Renal cortex interstitium (tissue), 11 donors: ENCODE results near the gene RBM15. TPM values are rescaled to one million over a fixed set of nuclear protein-coding genes. Genes with fewer than 3 reads are reported as not detected.

Source experiments
- DNase-seq, 11 donors: peaks; one replicate each; pipeline ENCODE4 v3.0.0-alpha.2; 2013; ENCODE audit warnings: low read depth in 9 of 11, low spot score in 4 of 11; ENCODE audit errors: extremely low read depth in 1 of 11
- polyA plus RNA-seq, 3 donors: library from polyadenylated mRNA; unstranded; fragments of 120-200 nt; gene quantifications; one replicate each; pipeline ENCODE4 v1.2.1, GENCODE V29; 2013; ENCODE audit not compliant: insufficient read length in 3 of 3

RBM15 gene
- polyA plus RNA-seq, 3 donors, result 11.6 to 14.7 (median 11.9) TPM

DNA sequence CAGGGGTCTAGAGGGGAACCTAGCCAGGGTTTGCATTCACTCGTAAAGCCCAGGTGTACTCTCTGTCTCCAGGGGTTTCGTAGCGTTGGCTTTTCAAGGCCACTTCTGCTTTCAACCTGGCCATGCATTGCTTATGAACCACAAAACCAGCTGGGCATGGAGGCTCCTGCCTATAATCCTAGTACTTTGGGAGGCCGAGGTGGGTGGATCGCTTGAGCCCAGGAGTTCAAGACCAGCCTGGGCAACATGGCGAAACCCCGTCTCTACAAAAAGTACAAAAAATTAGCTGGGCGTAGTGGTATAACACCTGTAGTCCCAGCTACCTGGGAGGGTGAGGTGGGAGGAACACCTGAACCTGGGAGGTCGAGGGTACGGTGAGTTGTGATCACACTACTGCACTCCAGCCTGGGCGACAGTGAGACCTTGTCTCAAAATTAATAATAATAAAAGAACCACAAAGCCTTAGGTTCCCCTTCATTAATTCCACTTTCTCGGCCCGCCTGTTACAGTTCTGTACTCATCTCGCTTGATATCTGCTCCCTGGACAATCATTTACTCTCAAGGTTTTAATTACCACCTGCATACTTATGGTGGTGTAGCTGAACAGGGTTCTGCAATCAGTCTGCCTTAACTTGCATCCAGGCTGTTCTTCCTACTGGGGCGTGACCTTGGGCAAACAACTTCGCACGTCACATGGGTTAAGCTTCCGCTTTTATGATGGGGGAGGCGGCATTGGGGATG, 45.6 kb downstream of the RBM15 start:
- no peak for DNase-seq

- no peak for DNase-seq
Measured at GRCh38 chr1:110385369-110385768, 46.2 kb downstream of the RBM15 start.

DNA sequence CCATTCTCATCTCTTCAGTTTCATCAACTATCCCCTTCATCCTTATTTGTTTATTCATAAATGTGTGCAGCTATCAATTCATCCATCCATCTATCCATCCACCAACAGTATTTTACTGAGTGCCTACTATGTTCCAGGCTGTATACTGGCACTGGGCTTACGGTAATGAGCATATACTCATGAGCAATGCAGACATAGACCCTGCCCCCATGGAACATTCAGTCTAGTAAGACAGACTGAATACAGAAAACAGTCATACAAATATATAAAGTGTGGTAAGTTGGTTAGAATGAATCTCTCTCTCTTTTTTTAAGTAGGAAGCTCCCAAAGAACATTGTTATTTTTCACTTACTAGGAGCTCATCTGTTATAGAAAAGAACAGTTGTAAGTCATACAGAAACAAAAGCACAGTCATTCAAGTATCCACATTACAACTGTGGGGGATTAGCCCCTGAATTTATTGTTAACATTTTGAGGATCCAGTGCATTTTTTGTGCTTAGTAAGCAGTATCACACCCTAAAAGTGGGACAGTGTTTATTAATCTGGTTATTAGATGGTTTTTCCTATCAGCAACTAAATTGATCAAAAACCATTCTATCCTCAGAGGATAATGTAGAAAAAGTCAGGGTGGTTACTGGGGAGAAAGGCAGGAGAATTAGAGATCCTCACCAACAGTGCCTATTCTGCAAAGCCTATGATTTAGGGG, 48.0 kb downstream of the RBM15 start:
- DNase-seq, result no peak

DNA sequence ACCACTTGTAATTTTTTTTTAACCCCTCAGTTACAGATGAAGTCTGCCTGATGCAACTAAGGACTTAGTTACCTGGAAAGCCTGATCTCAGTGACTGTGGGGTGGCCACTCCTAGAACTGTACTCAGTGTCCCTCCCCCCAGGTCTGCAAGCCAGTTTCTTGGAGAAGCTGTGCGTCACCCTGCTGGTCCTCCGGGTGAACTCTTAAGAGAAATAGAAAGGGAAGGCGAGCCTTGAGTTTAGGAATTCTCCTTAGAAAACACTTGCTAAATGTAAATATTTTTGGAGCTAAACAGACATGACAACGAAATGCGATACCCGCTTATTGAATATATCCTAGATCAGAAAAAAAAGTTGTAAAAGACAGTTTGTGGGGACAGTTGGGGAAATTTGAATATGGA, 50.9 kb downstream of the RBM15 start:
- no peak for DNase-seq

GRCh38 chr1:110390692-110391245, 51.6 kb downstream of the RBM15 start, which contains the start of gene SLC16A4:
Gene SLC16A4, minus strand, starts transcription at chr1:110391026. Its CDS starts 1,703 bp downstream, at chr1:110389323.
- peak in 3 of 11 donors; percentile 9 to 46 (median 38) for DNase-seq

DNA sequence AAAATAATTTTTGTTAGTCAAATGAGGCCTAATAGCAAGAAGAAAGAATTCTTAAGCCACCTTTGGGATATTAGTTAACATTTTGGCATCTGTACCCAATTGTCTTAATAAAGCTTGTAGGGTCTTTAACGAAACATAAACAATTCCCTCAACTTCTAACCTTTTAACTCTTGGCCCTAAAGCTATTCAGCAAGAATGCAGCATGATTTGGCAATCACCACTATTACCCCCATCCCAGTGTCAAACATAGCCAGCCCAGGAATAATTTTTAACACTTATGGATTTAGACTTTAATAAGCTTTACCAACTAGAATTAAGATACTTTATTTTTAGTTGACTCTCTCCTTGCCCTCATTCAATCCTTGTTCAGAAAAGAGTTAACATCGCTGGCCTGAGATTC, 54.1 kb downstream of the RBM15 start:
- DNase-seq, result no peak

- peak in 1 of 11 donors; percentile 63 for DNase-seq
Measured at GRCh38 chr1:110393691-110394492, 54.7 kb downstream of the RBM15 start.

DNA sequence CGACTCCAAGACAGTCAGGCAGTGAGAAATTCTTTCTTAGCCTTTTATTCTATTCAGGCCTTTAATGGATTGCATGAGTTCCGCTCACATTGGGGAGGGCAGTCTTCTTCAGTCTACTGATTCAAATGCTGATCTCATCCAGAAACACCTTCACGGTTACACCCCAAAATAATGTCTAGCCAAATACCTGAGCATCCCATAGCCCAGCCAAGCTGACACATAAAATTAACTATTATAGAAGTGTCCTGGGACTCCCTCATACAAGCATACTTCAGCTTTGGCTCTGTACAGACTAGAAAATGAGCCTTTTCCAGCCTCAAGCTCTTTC, 55.3 kb downstream of the RBM15 start:
- DNase-seq, result no peak

Other genes starting within 250 kb of the RBM15 start
- not detected for gene UBL4B, start 226.9 kb upstream of the RBM15 start, polyA plus RNA-seq
- gene SLC6A17, start 188.9 kb upstream of the RBM15 start, polyA plus RNA-seq, result 1 to 10 TPM in 1 of 3 donors, under 1 TPM in 2; 0.76 to 1.1 (median 0.85) TPM
- gene KCNC4, start 129.1 kb upstream of the RBM15 start, polyA plus RNA-seq, result 1 to 10 TPM; 4.7 to 7.5 (median 4.7) TPM
- 100 to 1,000 TPM in 2 of 3 donors, 10 to 100 TPM in 1; 84.4 to 115 (median 113) TPM for gene SLC16A4, start 51.6 kb downstream of the RBM15 start, polyA plus RNA-seq
- 100 to 1,000 TPM; 275 to 288 (median 277) TPM for gene LAMTOR5, start 68.3 kb downstream of the RBM15 start, polyA plus RNA-seq
- gene PROK1, start 111.8 kb downstream of the RBM15 start, polyA plus RNA-seq, result under 1 TPM in 2 of 3 donors, not detected in 1; 0.07 to 0.12 TPM
- gene KCNA10, start 179.8 kb downstream of the RBM15 start, polyA plus RNA-seq, result not detected